GM23338 (cell line): ENCODE results near the gene GFOD1. TPM values are rescaled to one million over a fixed set of nuclear protein-coding genes. Genes with fewer than 3 reads are reported as not detected.

Experiments
- ATAC-seq: fragments of 200-7000 bp; cut with Tn5 transposase; 3 replicates; pipeline ENCODE4 v1.9.1; 2020
- DNase-seq: peaks from one replicate; pipeline ENCODE4 v3.0.0-alpha.2; 2015; ENCODE audit warnings: low spot score
- H2AFZ ChIP-seq: fragments of 200-600 bp; sonication (generic); 2 replicates; pipeline ENCODE4 v1.8.0; 2016; ENCODE audit warnings: antibody characterized with exemption, mild to moderate bottlenecking, moderate library complexity
- H3F3A ChIP-seq: fragments of 200-600 bp; sonication (generic); replicated peaks from 2 replicates; pipeline ENCODE4 v1.8.0; 2017; ENCODE audit warnings: antibody characterized with exemption, mixed run types, low read depth
- H3K27ac ChIP-seq: fragments of 200-600 bp; sonication (generic); 2 replicates; pipeline ENCODE4 v1.6.1; 2016; ENCODE audit warnings: low read depth
- H3K27me3 ChIP-seq: fragments of 200-600 bp; sonication (generic); 2 replicates; pipeline ENCODE4 v1.8.0; 2016; ENCODE audit warnings: mild to moderate bottlenecking, mixed run types, moderate library complexity; ENCODE audit not compliant: insufficient read depth
- H3K36me3 ChIP-seq: fragments of 200-600 bp; sonication (generic); 2 replicates; pipeline ENCODE4 v1.8.0; 2016; ENCODE audit warnings: mild to moderate bottlenecking; ENCODE audit not compliant: insufficient read depth
- H3K4me1 ChIP-seq: fragments of 200-600 bp; sonication (generic); 2 replicates; pipeline ENCODE4 v1.8.0; 2016; ENCODE audit warnings: mild to moderate bottlenecking, moderate library complexity; ENCODE audit not compliant: insufficient read depth
- H3K4me2 ChIP-seq: fragments of 200-600 bp; sonication (generic); 2 replicates; pipeline ENCODE4 v1.7.1; 2017; ENCODE audit warnings: mixed run types
- H3K4me3 ChIP-seq: fragments of 200-600 bp; sonication (generic); 2 replicates; pipeline ENCODE4 v1.6.1; 2016; ENCODE audit warnings: mixed run types
- H3K79me2 ChIP-seq: fragments of 200-600 bp; sonication (generic); replicated peaks from 2 replicates; pipeline ENCODE4 v1.8.0; 2017; ENCODE audit warnings: mild to moderate bottlenecking; ENCODE audit not compliant: insufficient read depth
- H3K9me2 ChIP-seq: fragments of 200-600 bp; sonication (generic); 2 replicates; pipeline ENCODE4 v1.8.0; 2017; ENCODE audit not compliant: insufficient read depth
- H4K20me1 ChIP-seq: fragments of 200-600 bp; sonication (generic); replicated peaks from 2 replicates; pipeline ENCODE4 v1.8.0; 2017; ENCODE audit warnings: mild to moderate bottlenecking; ENCODE audit not compliant: insufficient read depth
- H3K27ac Mint-ChIP-seq: 2 replicates; pipeline ENCODE4 v1.8.0; 2020; ENCODE audit warnings: inconsistent platforms, mild to moderate bottlenecking, moderate library complexity, mixed read lengths
- H3K27me3 Mint-ChIP-seq: 3 replicates; pipeline ENCODE4 v1.8.0; 2022; ENCODE audit warnings: low read depth, mild to moderate bottlenecking, moderate library complexity, mixed read lengths, inconsistent platforms; ENCODE audit not compliant: insufficient read depth, poor library complexity
- H3K36me3 Mint-ChIP-seq: 3 replicates; pipeline ENCODE4 v1.8.0; 2021; ENCODE audit warnings: low read depth, mild to moderate bottlenecking, inconsistent platforms, moderate library complexity, mixed read lengths
- H3K4me1 Mint-ChIP-seq: 3 replicates; pipeline ENCODE4 v1.8.0; 2020; ENCODE audit warnings: mild to moderate bottlenecking, inconsistent platforms, mixed read lengths
- H3K4me3 Mint-ChIP-seq: 3 replicates; pipeline ENCODE4 v1.8.0; 2021; ENCODE audit warnings: moderate library complexity, mild to moderate bottlenecking, inconsistent platforms, mixed read lengths
- H3K9me3 Mint-ChIP-seq: 3 replicates; pipeline ENCODE4 v1.8.0; 2020; ENCODE audit warnings: moderate library complexity, mild to moderate bottlenecking, inconsistent platforms, mixed read lengths
- EZH2 ChIP-seq: fragments of 200-600 bp; sonication (generic); IDR thresholded peaks from one replicate; pipeline ENCODE4 v1.8.0; 2017; ENCODE audit warnings: antibody characterized with exemption, mild to moderate bottlenecking, low read depth; ENCODE audit not compliant: unreplicated experiment
- EZH2phosphoT487 ChIP-seq: fragments of 200-600 bp; sonication (generic); IDR thresholded peaks from one replicate; pipeline ENCODE4 v1.8.1; 2018; ENCODE audit warnings: antibody characterized with exemption; ENCODE audit not compliant: unreplicated experiment
- POLR2AphosphoS5 ChIP-seq: IDR thresholded peaks from 2 replicates; pipeline ENCODE4 v1.6.1; 2016; ENCODE audit warnings: antibody characterized with exemption, low read depth
- ZNF114 ChIP-seq: fragments of 250-450 bp; sonication (Bioruptor Pico); IDR thresholded peaks from 2 replicates; pipeline ENCODE4 v1.5.0; 2020; ENCODE audit warnings: mild to moderate bottlenecking, moderate library complexity
- ZNF331 ChIP-seq: fragments of 250-450 bp; sonication (Bioruptor Pico); IDR thresholded peaks from 2 replicates; pipeline ENCODE4 v1.5.0; 2020; ENCODE audit warnings: low read depth, mild to moderate bottlenecking, moderate library complexity
- polyA plus RNA-seq: library from polyadenylated mRNA; unstranded; fragments of >200 nt; fragmentation: Nextera tagmentation; extraction: Ambion mirVana; gene quantifications from 2 replicates; pipeline ENCODE4 v1.2.1, GENCODE V29; 2016
- total RNA-seq: library from RNA; depleted of rRNA; stranded (reverse); fragments of >200 nt; shearing (Covaris generic); gene quantifications from 2 replicates; pipeline ENCODE4 v1.2.3, GENCODE V29; 2014
- TF ChIP-seq, protein P1 (sequence below): IDR thresholded peaks from 2 replicates; pipeline ENCODE4 v1.6.1; 2016; ENCODE audit warnings: antibody characterized with exemption
- TF ChIP-seq, protein P2 (sequence below): fragments of 250-450 bp; sonication (Bioruptor Pico); IDR thresholded peaks from 2 replicates; pipeline ENCODE4 v1.5.0; 2020; ENCODE audit warnings: mild to moderate bottlenecking, moderate library complexity

Gene GFOD1
- total and polyA plus RNA-seq, 2 experiments from 2014 or later, result 4.9 to 12.8 TPM

DNA sequence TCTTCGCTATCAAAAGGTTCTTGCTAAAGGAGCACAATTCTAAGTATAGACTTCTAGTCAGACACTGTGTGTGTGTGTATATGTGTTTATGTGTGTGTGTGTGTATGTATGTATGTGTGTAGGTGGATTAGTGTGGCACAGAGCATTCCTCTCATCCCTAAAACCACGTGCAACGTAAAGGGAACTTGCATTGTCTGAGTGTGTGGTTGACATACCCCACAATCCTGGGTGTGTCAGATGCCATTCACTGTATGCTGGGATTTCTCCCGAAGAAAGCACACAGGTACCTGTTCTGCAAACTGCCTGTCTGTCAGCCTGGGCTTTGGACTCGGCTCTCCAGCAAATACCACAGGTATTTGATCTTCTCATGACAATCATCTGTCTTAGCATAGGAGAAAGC is 116.8 kb downstream of the GFOD1 start:
- peaks cover 24% of the 10 kb centered on the region for H3K4me1 Mint-ChIP-seq
- ATAC-seq, result no peak
- no peaks in the 10 kb centered on the region for H3K9me2 ChIP-seq
- peaks cover 7% of the 10 kb centered on the region for H3K27me3 Mint-ChIP-seq
- no peak for DNase-seq
- H3K9me3 Mint-ChIP-seq, result no peaks in the 10 kb centered on the region
- no peaks in the 10 kb centered on the region for H3K36me3 Mint-ChIP-seq
- H3K27ac Mint-ChIP-seq, result no peak overlapping the region
- no peaks in the 10 kb centered on the region; the same call in 1 of the 2 replicates for H3K36me3 ChIP-seq
- H3F3A ChIP-seq, result no peaks in the 10 kb centered on the region
- TF ChIP-seq ZNF331 (CRISPR knock-in tag) (no peak), ZNF114 (CRISPR knock-in tag) (no peak), EZH2phosphoT487 (no peak), EZH2 (no peak), POLR2AphosphoS5 (no peak)
- TF ChIP-seq, protein P1, sequence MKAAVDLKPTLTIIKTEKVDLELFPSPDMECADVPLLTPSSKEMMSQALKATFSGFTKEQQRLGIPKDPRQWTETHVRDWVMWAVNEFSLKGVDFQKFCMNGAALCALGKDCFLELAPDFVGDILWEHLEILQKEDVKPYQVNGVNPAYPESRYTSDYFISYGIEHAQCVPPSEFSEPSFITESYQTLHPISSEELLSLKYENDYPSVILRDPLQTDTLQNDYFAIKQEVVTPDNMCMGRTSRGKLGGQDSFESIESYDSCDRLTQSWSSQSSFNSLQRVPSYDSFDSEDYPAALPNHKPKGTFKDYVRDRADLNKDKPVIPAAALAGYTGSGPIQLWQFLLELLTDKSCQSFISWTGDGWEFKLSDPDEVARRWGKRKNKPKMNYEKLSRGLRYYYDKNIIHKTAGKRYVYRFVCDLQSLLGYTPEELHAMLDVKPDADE, result no peak
- TF ChIP-seq, protein P2, sequence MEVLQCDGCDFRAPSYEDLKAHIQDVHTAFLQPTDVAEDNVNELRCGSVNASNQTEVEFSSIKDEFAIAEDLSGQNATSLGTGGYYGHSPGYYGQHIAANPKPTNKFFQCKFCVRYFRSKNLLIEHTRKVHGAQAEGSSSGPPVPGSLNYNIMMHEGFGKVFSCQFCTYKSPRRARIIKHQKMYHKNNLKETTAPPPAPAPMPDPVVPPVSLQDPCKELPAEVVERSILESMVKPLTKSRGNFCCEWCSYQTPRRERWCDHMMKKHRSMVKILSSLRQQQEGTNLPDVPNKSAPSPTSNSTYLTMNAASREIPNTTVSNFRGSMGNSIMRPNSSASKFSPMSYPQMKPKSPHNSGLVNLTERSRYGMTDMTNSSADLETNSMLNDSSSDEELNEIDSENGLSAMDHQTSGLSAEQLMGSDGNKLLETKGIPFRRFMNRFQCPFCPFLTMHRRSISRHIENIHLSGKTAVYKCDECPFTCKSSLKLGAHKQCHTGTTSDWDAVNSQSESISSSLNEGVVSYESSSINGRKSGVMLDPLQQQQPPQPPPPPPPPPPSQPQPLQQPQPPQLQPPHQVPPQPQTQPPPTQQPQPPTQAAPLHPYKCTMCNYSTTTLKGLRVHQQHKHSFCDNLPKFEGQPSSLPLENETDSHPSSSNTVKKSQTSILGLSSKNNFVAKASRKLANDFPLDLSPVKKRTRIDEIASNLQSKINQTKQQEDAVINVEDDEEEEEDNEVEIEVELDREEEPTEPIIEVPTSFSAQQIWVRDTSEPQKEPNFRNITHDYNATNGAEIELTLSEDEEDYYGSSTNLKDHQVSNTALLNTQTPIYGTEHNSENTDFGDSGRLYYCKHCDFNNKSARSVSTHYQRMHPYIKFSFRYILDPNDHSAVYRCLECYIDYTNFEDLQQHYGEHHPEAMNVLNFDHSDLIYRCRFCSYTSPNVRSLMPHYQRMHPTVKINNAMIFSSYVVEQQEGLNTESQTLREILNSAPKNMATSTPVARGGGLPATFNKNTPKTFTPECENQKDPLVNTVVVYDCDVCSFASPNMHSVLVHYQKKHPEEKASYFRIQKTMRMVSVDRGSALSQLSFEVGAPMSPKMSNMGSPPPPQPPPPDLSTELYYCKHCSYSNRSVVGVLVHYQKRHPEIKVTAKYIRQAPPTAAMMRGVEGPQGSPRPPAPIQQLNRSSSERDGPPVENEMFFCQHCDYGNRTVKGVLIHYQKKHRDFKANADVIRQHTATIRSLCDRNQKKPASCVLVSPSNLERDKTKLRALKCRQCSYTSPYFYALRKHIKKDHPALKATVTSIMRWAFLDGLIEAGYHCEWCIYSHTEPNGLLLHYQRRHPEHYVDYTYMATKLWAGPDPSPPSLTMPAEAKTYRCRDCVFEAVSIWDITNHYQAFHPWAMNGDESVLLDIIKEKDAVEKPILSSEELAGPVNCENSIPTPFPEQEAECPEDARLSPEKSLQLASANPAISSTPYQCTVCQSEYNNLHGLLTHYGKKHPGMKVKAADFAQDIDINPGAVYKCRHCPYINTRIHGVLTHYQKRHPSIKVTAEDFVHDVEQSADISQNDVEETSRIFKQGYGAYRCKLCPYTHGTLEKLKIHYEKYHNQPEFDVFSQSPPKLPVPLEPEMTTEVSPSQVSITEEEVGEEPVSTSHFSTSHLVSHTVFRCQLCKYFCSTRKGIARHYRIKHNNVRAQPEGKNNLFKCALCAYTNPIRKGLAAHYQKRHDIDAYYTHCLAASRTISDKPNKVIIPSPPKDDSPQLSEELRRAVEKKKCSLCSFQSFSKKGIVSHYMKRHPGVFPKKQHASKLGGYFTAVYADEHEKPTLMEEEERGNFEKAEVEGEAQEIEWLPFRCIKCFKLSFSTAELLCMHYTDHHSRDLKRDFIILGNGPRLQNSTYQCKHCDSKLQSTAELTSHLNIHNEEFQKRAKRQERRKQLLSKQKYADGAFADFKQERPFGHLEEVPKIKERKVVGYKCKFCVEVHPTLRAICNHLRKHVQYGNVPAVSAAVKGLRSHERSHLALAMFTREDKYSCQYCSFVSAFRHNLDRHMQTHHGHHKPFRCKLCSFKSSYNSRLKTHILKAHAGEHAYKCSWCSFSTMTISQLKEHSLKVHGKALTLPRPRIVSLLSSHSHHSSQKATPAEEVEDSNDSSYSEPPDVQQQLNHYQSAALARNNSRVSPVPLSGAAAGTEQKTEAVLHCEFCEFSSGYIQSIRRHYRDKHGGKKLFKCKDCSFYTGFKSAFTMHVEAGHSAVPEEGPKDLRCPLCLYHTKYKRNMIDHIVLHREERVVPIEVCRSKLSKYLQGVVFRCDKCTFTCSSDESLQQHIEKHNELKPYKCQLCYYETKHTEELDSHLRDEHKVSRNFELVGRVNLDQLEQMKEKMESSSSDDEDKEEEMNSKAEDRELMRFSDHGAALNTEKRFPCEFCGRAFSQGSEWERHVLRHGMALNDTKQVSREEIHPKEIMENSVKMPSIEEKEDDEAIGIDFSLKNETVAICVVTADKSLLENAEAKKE (CRISPR knock-in tag), result no peak
- no peak overlapping the region for H3K4me2 ChIP-seq
- peaks cover 10% of the 10 kb centered on the region for H3K4me1 ChIP-seq
- no peak overlapping the region for H2AFZ ChIP-seq
- no peak overlapping the region for H3K27ac ChIP-seq
- H3K4me3 ChIP-seq, result no peak overlapping the region
- no peaks in the 10 kb centered on the region for H3K27me3 ChIP-seq
- H3K4me3 Mint-ChIP-seq, result no peak overlapping the region
- H4K20me1 ChIP-seq, result no peaks in the 10 kb centered on the region
- no peaks in the 10 kb centered on the region for H3K79me2 ChIP-seq
